Mucosa of descending colon (tissue), 3 donors: Measurements from ENCODE around the gene EIF4G2. TPM values are rescaled to one million over a fixed set of nuclear protein-coding genes. Genes with fewer than 3 reads are reported as not detected.

Experiments
- ATAC-seq: fragments of 200-7000 bp; cut with Tn5 transposase; one replicate; pipeline ENCODE4 v1.9.1; 2020; ENCODE audit warnings: mild to moderate bottlenecking, moderate library complexity
- DNase-seq, 3 donors: peaks; one replicate each; pipeline ENCODE4 v3.0.0-alpha.2; 2020
- H3K36me3 ChIP-seq: fragments of 200-600 bp; one replicate; pipeline ENCODE4 v1.8.0; 2021; ENCODE audit warnings: low read depth, mild to moderate bottlenecking
- H3K4me1 ChIP-seq: fragments of 200-600 bp; one replicate; pipeline ENCODE4 v1.8.0; 2021; ENCODE audit warnings: low read depth, mild to moderate bottlenecking
- H3K4me3 ChIP-seq: fragments of 200-600 bp; one replicate; pipeline ENCODE4 v1.8.0; 2021; ENCODE audit warnings: mild to moderate bottlenecking
- H3K9me3 ChIP-seq: fragments of 200-600 bp; one replicate; pipeline ENCODE4 v1.8.0; 2021; ENCODE audit warnings: mild to moderate bottlenecking
- intact Hi-C, 2 donors: fragments of 100-400 bp; cut with DNase I in 1 of 2; cut with micrococcal nuclease in 1 of 2; formaldehyde crosslinking; loops; one replicate each; pipeline versions ENCODE4 v1.11.0 to v1.11.1; 2022; cut with DNase I, micrococcal nuclease
- total RNA-seq, 3 donors: library from RNA; stranded (reverse); fragmentation: NEBNext Ultra II Directional in 2 of 3; extraction: Animal tissue kit (Norgen Biotek cat#: 25700) in 2 of 3; gene quantifications; one replicate each; pipeline versions ENCODE4 v1.2.1 to v1.2.4, GENCODE V29; 2021 to 2023
- TF ChIP-seq, protein P1 (sequence below): fragments of 200-600 bp; IDR thresholded peaks from one replicate; pipeline ENCODE4 v1.8.0; 2022; ENCODE audit warnings: antibody characterized with exemption, mild to moderate bottlenecking
- donor health status: DM: no; HTN: no; CAD: no; lungs with moderate emphysema.
- donor health status: DM: no; HTN: no; CAD: no.
- donor health status: DM: no; HTN: yes; CAD: no.

Gene EIF4G2
- total RNA-seq, 3 donors from 2014 or later = 776 to 976 (median 934) TPM

DNA sequence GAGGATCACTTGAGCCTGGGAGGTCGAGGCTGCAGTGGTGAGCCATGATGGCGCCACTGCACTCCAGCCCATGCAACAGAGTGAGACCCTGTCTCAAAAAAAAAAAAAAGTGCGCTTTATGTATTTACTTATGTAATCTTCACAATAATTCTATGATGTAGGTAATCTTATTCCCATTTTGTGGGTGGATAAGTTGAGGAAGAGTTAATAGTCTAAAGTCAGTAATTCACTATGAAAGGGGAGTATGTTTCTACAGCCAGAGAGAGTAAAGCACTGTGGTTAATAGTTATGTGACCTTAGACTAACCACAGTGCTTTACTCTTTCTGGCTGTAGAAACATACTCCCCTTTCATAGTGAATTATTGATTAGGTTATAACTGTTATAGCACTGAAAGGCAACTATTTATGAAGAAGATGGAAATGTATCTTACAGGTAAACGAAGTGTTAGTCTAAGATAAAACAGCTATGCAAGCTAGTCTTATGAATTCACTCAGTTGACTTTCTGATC is 45.8 kb downstream of the EIF4G2 start:
- intact Hi-C loops = no loop called here
- H3K36me3 ChIP-seq = peaks cover 10% of the 10 kb centered on the region
- H3K4me3 ChIP-seq = no peak overlapping the region

DNA sequence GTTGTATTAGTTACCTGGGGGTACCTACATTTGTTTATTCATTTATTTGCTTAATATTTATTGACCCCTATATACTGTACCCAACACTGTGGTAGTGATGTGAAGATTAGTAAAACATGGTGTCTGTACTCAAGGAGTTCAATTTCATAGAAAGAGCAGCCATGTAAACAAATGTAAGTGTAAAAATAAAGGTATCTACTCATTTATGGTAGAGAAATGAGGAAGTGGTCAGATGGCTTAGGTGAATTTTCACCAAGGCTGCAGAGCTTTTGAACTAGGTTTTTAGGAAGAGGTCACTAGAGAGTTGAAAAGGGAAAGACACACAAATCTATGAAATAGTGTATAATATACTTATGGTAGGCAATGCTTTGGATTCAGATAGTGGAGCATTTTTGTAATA is 46.5 kb downstream of the EIF4G2 start:
- ATAC-seq = no peak
- no peak for DNase-seq
- Histone ChIP-seq H3K36me3 (peaks cover 10% of the 10 kb centered on the region), H3K4me1 (no peaks in the 10 kb centered on the region), H3K4me3 (no peak overlapping the region), H3K9me3 (no peaks in the 10 kb centered on the region)
- TF ChIP-seq, protein P1, sequence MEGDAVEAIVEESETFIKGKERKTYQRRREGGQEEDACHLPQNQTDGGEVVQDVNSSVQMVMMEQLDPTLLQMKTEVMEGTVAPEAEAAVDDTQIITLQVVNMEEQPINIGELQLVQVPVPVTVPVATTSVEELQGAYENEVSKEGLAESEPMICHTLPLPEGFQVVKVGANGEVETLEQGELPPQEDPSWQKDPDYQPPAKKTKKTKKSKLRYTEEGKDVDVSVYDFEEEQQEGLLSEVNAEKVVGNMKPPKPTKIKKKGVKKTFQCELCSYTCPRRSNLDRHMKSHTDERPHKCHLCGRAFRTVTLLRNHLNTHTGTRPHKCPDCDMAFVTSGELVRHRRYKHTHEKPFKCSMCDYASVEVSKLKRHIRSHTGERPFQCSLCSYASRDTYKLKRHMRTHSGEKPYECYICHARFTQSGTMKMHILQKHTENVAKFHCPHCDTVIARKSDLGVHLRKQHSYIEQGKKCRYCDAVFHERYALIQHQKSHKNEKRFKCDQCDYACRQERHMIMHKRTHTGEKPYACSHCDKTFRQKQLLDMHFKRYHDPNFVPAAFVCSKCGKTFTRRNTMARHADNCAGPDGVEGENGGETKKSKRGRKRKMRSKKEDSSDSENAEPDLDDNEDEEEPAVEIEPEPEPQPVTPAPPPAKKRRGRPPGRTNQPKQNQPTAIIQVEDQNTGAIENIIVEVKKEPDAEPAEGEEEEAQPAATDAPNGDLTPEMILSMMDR = no peak
- intact Hi-C loops = no loop called here

More for the DNA sequence above, 45.8 kb downstream of the EIF4G2 start:
- Histone ChIP-seq H3K4me1 (no peaks in the 10 kb centered on the region), H3K9me3 (no peaks in the 10 kb centered on the region)
- no peak for DNase-seq
- ATAC-seq = no peak
- TF ChIP-seq, protein P1 = no peak

DNA sequence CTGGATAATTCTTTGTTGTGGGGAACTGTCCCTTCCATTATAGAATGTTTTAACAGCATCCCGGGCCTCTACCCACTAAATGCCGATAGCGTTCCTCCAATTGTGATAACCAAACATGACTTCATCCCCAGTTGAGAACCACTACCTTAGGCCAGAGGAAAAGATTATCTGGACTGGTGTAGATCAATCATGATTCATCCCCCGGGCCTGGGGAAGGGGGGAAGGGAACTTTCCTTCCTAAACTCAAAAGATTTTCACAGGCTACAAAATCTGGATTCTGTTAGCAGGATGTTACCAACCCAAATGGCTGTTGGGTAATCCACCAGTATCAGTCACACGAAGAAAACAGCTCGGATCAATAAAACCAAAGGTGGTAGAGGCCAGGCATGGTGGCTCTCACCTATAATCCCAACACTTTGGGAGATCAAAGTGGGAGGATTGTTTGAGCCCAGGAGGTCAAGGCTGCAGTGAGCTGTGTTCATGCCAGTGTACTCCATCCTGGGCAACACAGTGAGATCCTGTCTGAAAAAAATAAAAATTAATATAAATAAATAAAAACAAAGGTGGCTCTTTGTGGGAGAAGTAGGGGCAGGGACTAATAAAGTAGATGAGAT is 47.5 kb downstream of the EIF4G2 start:
- intact Hi-C loops = no loop called here
- Histone ChIP-seq H3K4me3 (no peak overlapping the region), H3K9me3 (no peaks in the 10 kb centered on the region), H3K36me3 (peaks cover 10% of the 10 kb centered on the region), H3K4me1 (no peaks in the 10 kb centered on the region)
- TF ChIP-seq, protein P1 = no peak
- ATAC-seq (no peak), DNase-seq (no peak)

DNA sequence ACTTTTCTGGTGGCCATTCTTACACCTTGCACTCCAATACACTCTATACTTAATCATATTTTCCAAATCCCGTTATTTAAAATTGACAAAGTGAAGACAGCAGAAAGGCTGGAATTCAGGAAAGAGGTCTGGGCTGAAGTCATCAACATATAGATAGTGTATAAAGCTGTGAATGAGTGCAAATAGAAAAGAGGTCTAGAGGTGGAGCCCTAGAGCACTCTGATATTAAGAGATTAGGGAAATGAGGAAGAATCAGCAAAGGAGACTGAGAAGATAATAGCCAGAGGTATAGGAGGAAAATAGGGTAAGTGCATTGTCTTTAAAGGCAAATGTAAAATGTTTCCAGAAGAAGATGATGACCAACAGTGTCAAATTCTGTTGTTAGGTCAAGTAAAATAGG is 49.8 kb downstream of the EIF4G2 start:
- Histone ChIP-seq H3K36me3 (peaks cover 7% of the 10 kb centered on the region), H3K4me1 (no peaks in the 10 kb centered on the region), H3K9me3 (no peaks in the 10 kb centered on the region), H3K4me3 (no peak overlapping the region)
- no peak for ATAC-seq
- intact Hi-C loops = no loop called here
- DNase-seq = no peak
- TF ChIP-seq, protein P1 = no peak

DNA sequence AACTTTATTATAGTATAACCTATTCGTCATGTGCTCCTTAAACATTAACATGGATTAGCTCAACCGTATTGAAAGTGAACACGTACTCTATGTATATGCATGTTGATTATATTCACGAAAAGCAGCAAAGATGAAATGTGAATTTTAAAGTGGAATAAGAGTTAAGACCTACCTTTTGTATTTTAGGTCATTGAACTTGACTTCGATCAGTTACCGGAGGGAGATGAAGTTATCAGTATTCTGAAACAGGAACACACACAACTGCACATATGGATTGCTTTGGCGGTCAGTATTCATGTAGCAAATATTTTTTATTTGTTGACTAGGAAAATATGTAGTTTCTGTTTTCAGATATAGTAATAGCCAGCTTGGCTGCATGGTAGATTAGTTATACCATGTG is 56.2 kb downstream of the EIF4G2 start:
- Histone ChIP-seq H3K9me3 (no peaks in the 10 kb centered on the region), H3K4me3 (no peak overlapping the region), H3K36me3 (no peaks in the 10 kb centered on the region), H3K4me1 (peaks cover 7% of the 10 kb centered on the region)
- DNase-seq (no peak), ATAC-seq (no peak)
- TF ChIP-seq, protein P1 = no peak
- intact Hi-C loops = no loop called here

DNA sequence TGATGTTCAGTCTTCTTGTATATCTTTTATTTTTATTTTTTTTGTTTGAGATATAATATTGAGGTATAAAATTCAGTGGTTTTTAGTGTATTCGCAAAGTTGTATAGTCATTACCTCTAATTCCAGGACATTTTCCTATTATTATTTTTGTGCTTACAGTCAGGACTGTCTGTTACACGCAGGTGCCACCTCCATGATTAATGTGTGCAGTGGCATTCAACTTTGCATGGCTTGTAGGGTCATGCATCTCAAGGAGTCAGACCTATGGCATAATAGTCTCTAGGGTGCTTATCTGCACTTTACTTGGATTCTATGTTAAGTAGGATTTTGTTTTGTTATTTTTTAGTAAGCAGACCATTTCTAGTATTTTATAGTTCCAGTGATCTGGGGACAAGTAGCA is 56.7 kb downstream of the EIF4G2 start:
- DNase-seq = no peak
- TF ChIP-seq, protein P1 = no peak

More for the DNA sequence above, 56.7 kb downstream of the EIF4G2 start:
- H3K36me3 ChIP-seq = no peaks in the 10 kb centered on the region
- peaks cover 7% of the 10 kb centered on the region for H3K4me1 ChIP-seq
- ATAC-seq = no peak
- no peak overlapping the region for H3K4me3 ChIP-seq
- intact Hi-C loops = no loop called here
- H3K9me3 ChIP-seq = no peaks in the 10 kb centered on the region
